Muscle of arm (tissue), 12 donors: ENCODE measurements around the gene SLC38A11. TPM values are rescaled to one million over a fixed set of nuclear protein-coding genes. Genes with fewer than 3 reads are reported as not detected.

Experiments
- DNase-seq: peaks from one replicate; pipeline ENCODE4 v3.0.0-alpha.2; 2013
- polyA plus RNA-seq, 12 donors: library from polyadenylated mRNA; unstranded; fragments of 120-200 nt; gene quantifications; one replicate each; pipeline ENCODE4 v1.2.1, GENCODE V29; 2013; ENCODE audit not compliant: insufficient read length in 12 of 12

SLC38A11 gene
- polyA plus RNA-seq, 12 donors = 0.28 to 9.2 (median 0.50) TPM; not detected in 1

- peak; percentile 35 for DNase-seq
Measured at GRCh38 chr2:164917296-164917903, 37.9 kb downstream of the SLC38A11 start.

GRCh38 chr2:164915566-164915965 lies 39.8 kb downstream of the SLC38A11 start:
- no peak for DNase-seq

GRCh38 chr2:164913640-164914350 lies 41.5 kb downstream of the SLC38A11 start:
- DNase-seq = no peak

- DNase-seq = no peak
Measured at GRCh38 chr2:164913011-164913410, 42.3 kb downstream of the SLC38A11 start.

- no peak for DNase-seq
Measured at GRCh38 chr2:164911832-164912231, 43.5 kb downstream of the SLC38A11 start.

- no peak for DNase-seq
Measured at GRCh38 chr2:164910101-164910899, 45.0 kb downstream of the SLC38A11 start.

- DNase-seq = no peak
Measured at GRCh38 chr2:164906947-164907346, 48.4 kb downstream of the SLC38A11 start.

GRCh38 chr2:164905307-164905706 lies 50.0 kb downstream of the SLC38A11 start:
- no peak for DNase-seq

GRCh38 chr2:164903951-164904350 lies 51.4 kb downstream of the SLC38A11 start:
- no peak for DNase-seq

- no peak for DNase-seq
Measured at GRCh38 chr2:164903204-164903603, 52.1 kb downstream of the SLC38A11 start.

- DNase-seq = no peak
Measured at GRCh38 chr2:164899121-164899520, 56.2 kb downstream of the SLC38A11 start.

- DNase-seq = no peak
Measured at GRCh38 chr2:164898475-164898874, 56.9 kb downstream of the SLC38A11 start.

GRCh38 chr2:164897469-164898260 lies 57.7 kb downstream of the SLC38A11 start:
- no peak for DNase-seq

- no peak for DNase-seq
Measured at GRCh38 chr2:164896634-164897355, 58.5 kb downstream of the SLC38A11 start.

- no peak for DNase-seq
Measured at GRCh38 chr2:164896226-164896625, 59.1 kb downstream of the SLC38A11 start.

- DNase-seq = peak; percentile 27
Measured at GRCh38 chr2:164891460-164891859, 63.9 kb downstream of the SLC38A11 start.

- DNase-seq = no peak
Measured at GRCh38 chr2:164890544-164890943, 64.8 kb downstream of the SLC38A11 start.

- no peak for DNase-seq
Measured at GRCh38 chr2:164888592-164888991, 66.7 kb downstream of the SLC38A11 start.

- DNase-seq = no peak
Measured at GRCh38 chr2:164887434-164888144, 67.7 kb downstream of the SLC38A11 start.

GRCh38 chr2:164882276-164882675 lies 73.0 kb downstream of the SLC38A11 start:
- DNase-seq = no peak

- no peak for DNase-seq
Measured at GRCh38 chr2:164881524-164881923, 73.8 kb downstream of the SLC38A11 start.
